Measurements from ENCODE around the gene NTM.

GRCh38 chr11:131538322-131538721, 167.9 kb downstream of the NTM start:
- TF ChIP-seq CTCF (IDR thresholded peaks at IDR 0.05) (no peak), POLR2A (IDR thresholded peaks at IDR 0.05) (no peak)
